Calu3 (cell line): ENCODE data around the gene TTLL5. TPM values are rescaled to one million over a fixed set of nuclear protein-coding genes. Genes with fewer than 3 reads are reported as not detected.

Source experiments
- BruUV-seq: library from RNA; stranded (reverse); fragments of 400-500 nt; replicated peaks from 2 replicates; lab custom pipeline; 2021; lab: Mats Ljungman, UMichigan
- CTCF ChIA-PET: fragments of 300-600 bp; sonication (Branson Sonifier 250); formaldehyde crosslinking; loops from one replicate; lab custom pipeline; 2022; ENCODE audit warnings: antibody characterized with exemption; lab: Charles Lee
- DNase-seq: peaks from one replicate; pipeline ENCODE4 v3.0.0; 2022
- H3K27ac Mint-ChIP-seq: one replicate; pipeline ENCODE4 v1.8.0; 2022; ENCODE audit warnings: mixed read lengths; ENCODE audit not compliant: unreplicated experiment
- H3K27me3 Mint-ChIP-seq: one replicate; pipeline ENCODE4 v1.8.0; 2022; ENCODE audit warnings: mixed read lengths; ENCODE audit not compliant: unreplicated experiment
- H3K36me3 Mint-ChIP-seq: one replicate; pipeline ENCODE4 v1.8.0; 2022; ENCODE audit warnings: mild to moderate bottlenecking, moderate library complexity, mixed read lengths; ENCODE audit not compliant: insufficient read depth, unreplicated experiment
- H3K4me1 Mint-ChIP-seq: one replicate; pipeline ENCODE4 v1.8.0; 2022; ENCODE audit warnings: mild to moderate bottlenecking, low read depth, mixed read lengths; ENCODE audit not compliant: unreplicated experiment
- H3K4me3 Mint-ChIP-seq: one replicate; pipeline ENCODE4 v1.8.0; 2022; ENCODE audit warnings: mild to moderate bottlenecking, low read depth, moderate library complexity, mixed read lengths; ENCODE audit not compliant: unreplicated experiment
- H3K9me3 Mint-ChIP-seq: one replicate; pipeline ENCODE4 v1.8.0; 2022; ENCODE audit warnings: low read depth, mixed read lengths; ENCODE audit not compliant: unreplicated experiment
- CTCF ChIP-seq: fragments of 200-600 bp; IDR thresholded peaks from one replicate; pipeline ENCODE4 v1.8.0; 2022; ENCODE audit warnings: antibody characterized with exemption; ENCODE audit not compliant: unreplicated experiment
- intact Hi-C: fragments of 100-400 bp; cut with micrococcal nuclease; formaldehyde crosslinking; loops from one replicate; pipeline ENCODE4 v1.10.0; 2022; ENCODE audit not compliant: unreplicated experiment
- total RNA-seq: library from RNA; stranded (reverse); gene quantifications from 2 replicates; pipeline ENCODE4 v1.2.3, GENCODE V29; 2022

TTLL5 gene
- total RNA-seq, 1 experiment from 2014 or later = 47.5 TPM

GRCh38 chr14:75939200-75939599, 278.2 kb downstream of the TTLL5 start:
- Mint-ChIP-seq H3K4me1 (no peaks in the 10 kb centered on the region), H3K27me3 (no peaks in the 10 kb centered on the region), H3K27ac (no peak overlapping the region), H3K4me3 (no peak overlapping the region), H3K9me3 (no peaks in the 10 kb centered on the region), H3K36me3 (peaks cover 5% of the 10 kb centered on the region)
- BruUV-seq = no TSS peak
- TF ChIP-seq CTCF = no peak
- intact Hi-C loops = no loop called here
- no peak for DNase-seq
- CTCF ChIA-PET = no interaction called here

GRCh38 chr14:75941030-75941429, 280.0 kb downstream of the TTLL5 start:
- peaks cover 5% of the 10 kb centered on the region for H3K36me3 Mint-ChIP-seq
- no peaks in the 10 kb centered on the region for H3K9me3 Mint-ChIP-seq
- H3K27me3 Mint-ChIP-seq = no peaks in the 10 kb centered on the region
- no TSS peak for BruUV-seq
- intact Hi-C loops = no loop called here
- no peak overlapping the region for H3K4me3 Mint-ChIP-seq
- no peak for DNase-seq
- CTCF ChIA-PET = interaction anchor here (1.0 kb wide), 1 partner anchor 36 kb away, joined by 5 read pairs; no protein-coding TSS in a partner anchor
- H3K27ac Mint-ChIP-seq = no peak overlapping the region
- no peaks in the 10 kb centered on the region for H3K4me1 Mint-ChIP-seq
- TF ChIP-seq CTCF = no peak

GRCh38 chr14:75944607-75945241, 283.7 kb downstream of the TTLL5 start:
- Mint-ChIP-seq H3K36me3 (peaks cover 5% of the 10 kb centered on the region), H3K4me3 (no peak overlapping the region), H3K9me3 (no peaks in the 10 kb centered on the region), H3K4me1 (no peaks in the 10 kb centered on the region), H3K27me3 (no peaks in the 10 kb centered on the region), H3K27ac (no peak overlapping the region)
- no peak for TF ChIP-seq CTCF
- intact Hi-C loops = no loop called here
- CTCF ChIA-PET = no interaction called here
- BruUV-seq = no TSS peak
- no peak for DNase-seq

GRCh38 chr14:75946785-75947184, 285.7 kb downstream of the TTLL5 start:
- CTCF ChIA-PET = no interaction called here
- Mint-ChIP-seq H3K27me3 (no peaks in the 10 kb centered on the region), H3K9me3 (no peaks in the 10 kb centered on the region), H3K4me3 (no peak overlapping the region), H3K36me3 (no peaks in the 10 kb centered on the region), H3K27ac (no peak overlapping the region), H3K4me1 (no peaks in the 10 kb centered on the region)
- no TSS peak for BruUV-seq
- intact Hi-C loops = no loop called here
- DNase-seq = no peak
- no peak for TF ChIP-seq CTCF
